ENCODE measurements around the gene PROK1.
"Not testable (repeated sequence)": the region's sequence is repeated elsewhere in the genome, so short reads cannot be mapped to it uniquely, and the experiment has no call there.

The PROK1 gene

GRCh38 chr1:110434946-110435345, 16.0 kb upstream of the PROK1 start:
- no peak for DNase-seq

- DNase-seq, result no peak
These were observed 14.3 kb upstream of the PROK1 start for GRCh38 chr1:110436635-110437034.

DNA sequence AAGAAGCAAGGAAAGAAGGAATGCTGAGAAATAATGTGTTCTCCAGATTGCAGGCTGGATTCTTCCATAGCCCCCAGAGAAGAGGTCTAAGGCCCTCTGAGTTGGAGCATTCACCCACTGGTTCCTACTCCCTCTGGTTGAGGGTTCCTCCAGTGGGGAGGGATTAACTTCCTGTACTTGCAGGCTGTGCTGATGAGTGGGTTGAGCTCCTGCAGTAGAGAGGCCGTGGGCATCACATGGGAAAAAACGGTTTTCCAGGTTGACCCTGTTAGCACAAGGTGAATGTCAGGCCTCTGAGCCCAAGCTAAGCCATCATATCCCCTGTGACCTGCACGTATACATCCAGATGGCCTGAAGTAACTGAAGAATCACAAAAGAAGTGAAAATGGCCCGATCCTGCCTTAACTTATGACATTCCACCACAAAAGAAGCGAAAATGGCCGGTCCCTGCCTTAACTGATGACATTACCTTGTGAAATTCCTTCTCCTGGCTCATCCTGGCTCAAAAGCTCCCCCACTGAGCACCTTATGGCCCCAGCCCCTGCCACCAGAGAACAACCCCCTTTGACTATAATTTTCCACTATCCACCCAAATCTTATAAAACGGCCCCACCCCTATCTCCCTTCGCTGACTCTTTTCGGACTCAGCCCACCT, 13.2 kb upstream of the PROK1 start:
- DNase-seq, result not testable (repeated sequence)

- DNase-seq, result no peak
These were observed 12.1 kb upstream of the PROK1 start for GRCh38 chr1:110438893-110439292.

DNA sequence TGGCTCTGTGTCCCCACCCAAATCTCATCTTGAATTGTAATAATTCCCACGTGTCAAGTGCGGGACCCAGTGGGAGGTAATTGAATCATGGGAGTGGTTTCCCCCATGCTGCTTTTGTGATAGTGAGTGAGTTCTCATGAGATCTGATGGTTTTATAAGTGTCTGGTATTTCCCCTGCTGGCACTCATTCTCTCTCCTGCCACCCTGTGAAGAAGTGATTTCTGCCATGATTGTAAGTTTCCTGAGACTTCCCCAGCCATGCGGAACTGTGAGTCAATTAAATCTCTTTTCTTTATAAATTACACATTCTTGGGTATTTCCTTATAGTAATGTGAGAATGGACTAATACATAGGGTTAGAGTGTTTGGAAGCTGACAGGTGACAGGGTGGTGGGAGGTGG, 11.1 kb upstream of the PROK1 start:
- not testable (repeated sequence) for DNase-seq

GRCh38 chr1:110440877-110441276, 10.1 kb upstream of the PROK1 start:
- no peak for DNase-seq

DNA sequence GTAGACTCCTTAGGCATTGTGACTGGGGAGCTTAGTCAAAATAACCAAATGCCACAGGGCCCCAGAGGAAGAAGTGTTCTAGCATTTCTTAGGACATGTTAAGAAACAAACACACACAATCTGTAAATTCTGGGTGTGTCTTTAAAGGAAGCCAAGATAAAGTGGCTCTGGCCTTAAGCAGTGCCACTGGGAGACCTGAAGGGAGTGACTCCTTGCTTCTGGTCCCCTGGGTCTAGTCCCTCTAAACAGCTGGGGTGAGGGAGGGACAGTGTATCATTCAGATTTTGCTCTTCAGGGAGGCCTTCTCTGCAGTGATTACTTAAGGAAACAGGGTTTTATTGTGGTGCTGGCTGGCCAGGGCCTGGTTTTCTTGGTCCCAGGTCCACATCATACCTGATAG, 9.1 kb upstream of the PROK1 start:
- DNase-seq, result no peak

GRCh38 chr1:110443451-110443850, 7.5 kb upstream of the PROK1 start:
- no peak for DNase-seq

- no peak for DNase-seq
These were observed 6.4 kb upstream of the PROK1 start for GRCh38 chr1:110444561-110444960.

GRCh38 chr1:110449661-110450651, 993 bp upstream of the PROK1 start:
- DNase-seq, result no peak

DNA sequence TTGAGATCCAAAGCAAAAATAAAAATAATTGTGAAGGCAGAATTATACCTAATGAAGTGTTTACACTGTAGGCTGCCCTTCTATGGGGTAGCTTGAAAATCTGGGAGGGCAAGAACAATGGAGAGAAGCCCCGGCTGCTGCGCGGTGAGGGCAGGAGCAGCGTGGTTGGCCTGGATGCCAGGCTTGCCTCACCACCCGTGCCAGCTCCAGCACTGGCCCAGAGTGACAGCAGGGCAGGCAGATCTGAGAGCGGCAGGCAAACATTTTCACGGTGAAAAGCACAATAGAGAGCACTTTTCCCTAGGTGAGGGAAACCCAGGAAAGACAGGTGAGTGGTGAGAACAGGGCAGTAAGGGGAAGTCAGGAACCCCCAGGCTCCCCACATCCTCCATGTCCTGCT, 1.4 kb downstream of the PROK1 start:
- no peak for DNase-seq

DNA sequence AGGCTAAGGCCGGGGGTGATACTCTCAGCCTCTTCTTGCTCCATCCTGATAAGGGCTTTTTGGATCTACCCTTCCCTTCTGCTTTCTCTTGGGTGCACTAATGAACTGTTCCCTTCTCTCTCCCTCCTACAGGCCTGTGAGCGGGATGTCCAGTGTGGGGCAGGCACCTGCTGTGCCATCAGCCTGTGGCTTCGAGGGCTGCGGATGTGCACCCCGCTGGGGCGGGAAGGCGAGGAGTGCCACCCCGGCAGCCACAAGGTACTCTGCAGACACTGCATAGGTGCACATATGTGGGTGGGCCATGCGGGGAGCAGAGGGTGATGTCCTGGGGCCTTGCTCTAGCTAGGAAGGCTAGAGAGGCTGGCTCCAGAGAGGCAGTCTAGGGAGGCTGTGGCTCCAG, 2.9 kb downstream of the PROK1 start:
- DNase-seq, result no peak

- no peak for DNase-seq
These were observed 3.4 kb downstream of the PROK1 start for GRCh38 chr1:110454328-110454727.

DNA sequence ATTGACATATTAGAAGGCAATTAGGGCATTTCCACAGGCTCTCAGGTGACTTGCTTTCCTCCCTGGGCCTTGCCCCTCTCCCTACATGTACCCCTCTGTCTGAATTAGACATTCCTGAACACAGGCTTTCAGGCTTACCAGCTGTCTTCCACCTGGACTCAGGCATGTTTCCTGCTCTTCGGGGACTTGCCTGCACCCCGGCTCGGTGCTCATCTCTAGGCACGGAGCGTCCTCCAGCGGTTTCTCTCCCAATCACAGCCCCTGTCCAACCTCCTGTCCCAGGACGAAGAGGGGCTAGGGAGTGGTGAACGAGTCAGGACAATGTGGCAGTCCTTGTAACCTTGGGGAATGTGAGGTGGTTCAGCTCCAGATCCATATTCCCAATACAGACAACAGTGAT, 4.2 kb downstream of the PROK1 start:
- no peak for DNase-seq

GRCh38 chr1:110457206-110457605, 6.3 kb downstream of the PROK1 start:
- no peak for DNase-seq

DNA sequence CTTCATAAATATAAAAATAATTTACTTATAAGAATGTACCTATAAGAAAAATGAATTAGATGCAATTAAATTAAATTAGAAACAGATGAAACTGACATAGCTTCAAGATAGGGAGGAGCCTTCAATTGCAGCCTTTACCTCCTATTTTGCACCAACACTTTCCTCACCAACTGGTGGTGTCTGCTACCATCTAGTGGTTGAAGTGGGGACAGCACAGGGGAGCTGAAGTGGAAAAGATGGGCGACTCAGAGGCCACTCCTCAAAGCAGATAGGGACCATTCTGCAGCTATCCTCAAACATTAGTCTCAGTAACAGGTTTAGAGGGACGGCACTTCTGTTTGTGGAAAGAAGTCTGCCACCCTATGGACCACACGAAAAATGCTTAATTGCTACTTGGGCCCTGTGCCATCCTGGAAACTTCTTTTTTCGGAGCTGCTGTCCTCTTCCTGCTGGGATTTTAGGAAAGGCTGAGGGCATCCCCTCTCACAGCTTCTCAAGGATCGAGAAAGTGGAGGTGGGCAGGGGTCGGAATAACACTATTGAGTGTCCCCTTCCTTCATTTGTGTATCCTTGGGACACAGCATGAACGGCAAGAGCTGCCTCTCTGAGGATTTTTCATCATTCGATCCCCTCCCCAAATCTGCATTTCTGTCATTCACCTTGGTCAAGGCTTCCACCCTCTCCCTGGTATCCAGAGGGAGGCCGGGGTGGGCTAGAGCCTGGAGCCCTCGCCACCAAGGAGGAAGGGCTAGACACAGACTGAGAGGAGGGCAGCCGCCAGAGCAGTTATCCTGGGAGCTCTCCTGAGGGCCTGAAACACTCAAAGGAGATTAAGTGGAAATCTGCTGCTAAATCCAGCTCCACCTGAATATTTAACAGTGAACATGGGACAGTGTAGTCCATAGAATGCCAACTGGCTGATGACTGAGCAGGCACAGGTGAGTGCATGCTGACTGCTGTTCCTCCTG, 9.6 kb downstream of the PROK1 start:
- DNase-seq, result peak; percentile 86

GRCh38 chr1:110462093-110462492, 11.1 kb downstream of the PROK1 start:
- no peak for DNase-seq

DNA sequence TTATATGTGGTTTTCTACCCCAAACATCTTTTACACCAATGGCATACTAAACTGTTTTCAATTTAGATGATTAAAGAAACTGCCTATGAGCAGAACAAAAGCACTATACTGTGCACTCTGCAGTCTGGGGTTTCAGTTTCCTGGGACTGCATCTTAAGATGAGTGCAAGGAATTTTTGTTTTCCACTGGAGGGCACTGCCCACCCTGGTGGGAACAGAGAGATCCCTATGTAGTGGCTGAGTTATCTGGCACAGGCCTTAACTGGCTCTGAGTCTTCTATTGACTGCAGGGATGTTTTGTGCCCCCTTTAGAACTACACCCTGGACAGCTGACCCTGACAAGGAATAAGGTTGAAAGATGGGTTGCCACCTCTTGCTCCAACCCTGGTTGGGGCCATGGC, 12.0 kb downstream of the PROK1 start:
- no peak for DNase-seq

DNA sequence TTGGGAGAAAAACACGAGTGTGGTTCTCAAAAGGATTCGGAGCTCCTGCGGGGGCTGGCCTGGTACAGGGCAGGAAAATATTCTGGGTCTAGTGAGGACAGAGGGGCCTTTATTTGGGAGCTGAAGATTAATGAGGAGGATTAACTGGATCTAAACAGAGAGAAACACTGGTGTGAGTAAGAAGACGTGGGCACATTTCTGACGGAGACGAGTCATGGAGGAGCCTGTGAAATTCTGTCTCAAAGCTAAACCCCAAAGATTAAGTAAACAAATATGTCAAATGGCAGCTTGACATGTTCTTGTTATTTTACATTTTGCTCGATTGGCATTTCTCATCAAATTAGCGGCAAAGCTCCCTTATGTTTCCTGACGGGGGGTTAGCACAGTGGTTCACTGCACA, 12.8 kb downstream of the PROK1 start:
- DNase-seq, result no peak

- no peak for DNase-seq
These were observed 13.4 kb downstream of the PROK1 start for GRCh38 chr1:110464340-110464739.

DNA sequence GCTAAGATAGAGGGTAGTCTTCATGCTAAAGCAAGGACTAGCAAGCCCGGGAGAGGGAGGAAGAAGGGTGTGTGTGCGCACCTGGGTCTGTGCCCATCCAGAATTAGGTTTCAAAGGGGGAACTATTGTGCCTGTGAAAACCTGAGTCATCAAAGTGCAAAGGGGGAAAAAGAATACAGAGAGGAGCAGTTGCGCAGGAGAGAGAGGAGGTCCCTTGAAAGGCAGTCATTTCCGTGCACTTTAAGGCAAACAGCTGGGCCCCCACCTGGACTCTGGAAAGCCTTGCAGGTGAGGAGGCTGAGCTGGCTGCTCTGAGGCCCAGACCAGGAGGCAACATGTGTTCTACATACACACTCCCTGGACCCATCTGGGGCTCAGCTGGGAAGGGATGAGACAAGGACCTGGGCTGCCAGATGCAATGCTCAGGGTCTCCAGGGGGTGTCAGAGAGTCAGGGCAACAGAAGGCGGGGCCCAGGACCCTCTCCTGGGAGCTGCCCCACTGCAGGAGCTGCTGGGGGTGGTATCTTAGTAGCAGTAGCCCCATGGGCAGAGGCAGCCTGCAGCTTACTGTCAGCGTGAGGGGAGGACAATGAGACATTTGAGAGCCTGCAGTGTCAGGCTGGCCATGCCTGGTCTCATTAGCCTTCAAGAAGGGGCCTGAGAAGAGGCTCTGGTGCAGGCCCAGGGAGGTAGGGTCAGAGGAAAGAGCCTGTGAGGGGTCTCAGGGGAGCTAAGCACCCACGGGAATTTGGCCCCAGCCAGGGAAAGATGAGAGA, 14.3 kb downstream of the PROK1 start:
- no peak for DNase-seq

DNA sequence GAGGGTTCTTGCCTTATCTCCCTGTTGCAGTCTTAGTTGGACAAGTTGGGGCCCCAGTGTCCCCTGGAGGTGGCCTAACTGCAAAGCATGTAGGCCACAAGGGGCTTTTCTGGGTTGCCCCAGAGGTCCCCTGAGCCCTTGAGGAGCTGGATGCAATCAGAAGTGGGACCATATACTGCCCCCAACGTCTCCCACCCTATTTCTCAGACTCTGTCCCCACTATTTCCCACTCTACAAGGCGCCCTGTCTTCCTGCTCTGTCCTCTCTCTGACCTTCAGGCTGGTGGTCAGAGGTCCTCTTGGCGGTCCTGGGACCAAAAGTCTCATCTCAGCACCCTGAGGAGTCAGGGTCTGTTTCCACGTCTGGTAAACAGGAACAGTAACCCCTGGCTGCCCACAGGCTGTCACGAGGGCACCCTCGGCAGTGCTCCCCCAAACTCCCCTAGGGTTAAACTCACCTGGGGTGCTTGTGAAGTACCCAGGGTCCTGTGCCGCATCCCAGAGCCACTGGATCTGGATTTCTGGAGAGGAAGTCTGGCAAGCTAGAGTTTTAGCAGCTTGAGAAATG, 14.9 kb downstream of the PROK1 start:
- DNase-seq, result no peak
